ENCODE results near the gene GLO1.

DNA sequence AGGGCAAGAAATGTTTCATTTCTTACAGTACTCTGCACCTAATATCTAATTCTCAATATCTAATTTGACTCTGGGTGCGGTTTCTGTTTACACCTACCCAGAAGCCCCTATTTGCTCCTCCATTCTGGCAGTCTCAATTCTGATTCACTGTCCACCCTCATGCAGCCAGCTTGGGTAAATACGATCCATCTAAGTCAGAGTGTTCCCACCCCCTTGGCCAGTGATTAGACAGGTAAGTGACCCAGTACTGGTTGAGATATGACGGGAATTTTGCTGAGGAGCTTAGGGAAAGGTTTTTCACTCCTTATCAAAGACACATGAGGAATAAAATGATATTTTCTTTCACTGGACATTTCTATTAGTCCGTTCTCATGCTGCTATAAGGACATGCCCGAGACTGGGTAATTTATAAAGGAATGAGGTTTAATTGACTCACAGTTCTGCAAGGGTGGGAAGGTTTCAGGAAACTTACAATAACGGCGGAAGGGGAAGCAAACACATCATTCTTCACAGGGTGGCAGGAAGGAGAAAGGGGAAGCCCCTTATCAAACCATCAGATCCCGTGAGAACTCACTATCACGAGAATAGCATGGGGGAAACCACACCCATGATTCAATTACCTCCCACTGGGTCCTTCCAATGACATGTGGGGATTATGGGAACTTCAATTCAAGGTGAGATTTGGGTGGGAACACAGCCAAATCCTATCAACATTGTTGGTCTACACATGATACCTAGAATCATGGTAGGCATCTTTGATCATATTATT is 29.4 kb downstream of the GLO1 start:
- TF ChIP-seq, protein P1, sequence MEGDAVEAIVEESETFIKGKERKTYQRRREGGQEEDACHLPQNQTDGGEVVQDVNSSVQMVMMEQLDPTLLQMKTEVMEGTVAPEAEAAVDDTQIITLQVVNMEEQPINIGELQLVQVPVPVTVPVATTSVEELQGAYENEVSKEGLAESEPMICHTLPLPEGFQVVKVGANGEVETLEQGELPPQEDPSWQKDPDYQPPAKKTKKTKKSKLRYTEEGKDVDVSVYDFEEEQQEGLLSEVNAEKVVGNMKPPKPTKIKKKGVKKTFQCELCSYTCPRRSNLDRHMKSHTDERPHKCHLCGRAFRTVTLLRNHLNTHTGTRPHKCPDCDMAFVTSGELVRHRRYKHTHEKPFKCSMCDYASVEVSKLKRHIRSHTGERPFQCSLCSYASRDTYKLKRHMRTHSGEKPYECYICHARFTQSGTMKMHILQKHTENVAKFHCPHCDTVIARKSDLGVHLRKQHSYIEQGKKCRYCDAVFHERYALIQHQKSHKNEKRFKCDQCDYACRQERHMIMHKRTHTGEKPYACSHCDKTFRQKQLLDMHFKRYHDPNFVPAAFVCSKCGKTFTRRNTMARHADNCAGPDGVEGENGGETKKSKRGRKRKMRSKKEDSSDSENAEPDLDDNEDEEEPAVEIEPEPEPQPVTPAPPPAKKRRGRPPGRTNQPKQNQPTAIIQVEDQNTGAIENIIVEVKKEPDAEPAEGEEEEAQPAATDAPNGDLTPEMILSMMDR (IDR thresholded peaks at IDR 0.05 in 8 of 11, conservative IDR thresholded peaks at IDR 0.05 in 3 of 11): no peak
- TF ChIP-seq POLR2A (IDR thresholded peaks at IDR 0.05) (no peak), POLR2AphosphoS5 (IDR thresholded peaks at IDR 0.05) (peak in 1 of 3 donors; percentile 36)

Data from spleen (tissue), 7 donors.